SKM-1 (cell line): ENCODE data around the gene CLEC4M.
"Not testable (repeated sequence)": the region's sequence is repeated elsewhere in the genome, so short reads cannot be mapped to it uniquely, and the experiment has no call there.

Experiments
- DNase-seq: peaks from one replicate; lab custom pipeline; 2025; ENCODE audit not compliant: unreplicated experiment; lab: John Stamatoyannopoulos, UW

CLEC4M gene

GRCh38 chr19:7739801-7740681 lies 23.0 kb upstream of the CLEC4M start:
- DNase-seq: no peak

DNA sequence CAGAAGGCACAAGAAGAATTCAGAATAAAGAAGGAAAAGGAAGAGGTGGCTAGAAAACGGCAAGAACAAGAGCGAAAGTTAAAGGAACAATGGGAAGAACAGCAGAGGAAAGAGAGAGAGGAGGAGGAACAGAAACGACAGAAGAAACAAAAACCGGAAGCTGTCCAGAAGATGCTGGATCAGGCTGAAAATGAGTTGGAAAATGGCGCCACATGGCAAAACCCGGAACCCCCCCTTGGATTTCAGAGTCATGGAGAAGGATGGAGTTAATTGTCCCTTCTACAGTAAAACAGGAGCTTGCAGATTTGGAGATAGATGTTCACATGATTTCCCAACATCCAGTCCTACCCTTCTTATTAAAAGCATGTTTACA lies 22.4 kb upstream of the CLEC4M start:
- DNase-seq: no peak

DNA sequence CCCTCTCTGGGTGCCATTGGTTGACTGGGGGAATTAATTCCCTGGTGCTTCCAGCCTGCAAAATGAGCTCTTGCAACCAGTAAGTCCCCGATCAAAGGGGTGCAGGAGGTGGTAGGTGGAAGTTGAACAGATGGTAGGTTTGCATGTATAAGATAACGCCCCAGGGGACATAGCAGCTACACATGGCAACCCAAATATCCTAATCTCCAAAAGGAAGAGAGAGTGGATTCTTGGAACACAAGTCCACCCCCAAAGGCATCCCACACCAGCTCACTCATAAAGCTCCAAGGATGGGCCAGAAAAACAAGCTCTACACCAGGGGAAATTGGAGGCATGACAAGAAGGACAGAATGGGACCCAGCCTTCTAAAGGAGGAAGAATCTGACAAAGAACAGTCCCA lies 20.5 kb upstream of the CLEC4M start:
- DNase-seq: no peak

DNA sequence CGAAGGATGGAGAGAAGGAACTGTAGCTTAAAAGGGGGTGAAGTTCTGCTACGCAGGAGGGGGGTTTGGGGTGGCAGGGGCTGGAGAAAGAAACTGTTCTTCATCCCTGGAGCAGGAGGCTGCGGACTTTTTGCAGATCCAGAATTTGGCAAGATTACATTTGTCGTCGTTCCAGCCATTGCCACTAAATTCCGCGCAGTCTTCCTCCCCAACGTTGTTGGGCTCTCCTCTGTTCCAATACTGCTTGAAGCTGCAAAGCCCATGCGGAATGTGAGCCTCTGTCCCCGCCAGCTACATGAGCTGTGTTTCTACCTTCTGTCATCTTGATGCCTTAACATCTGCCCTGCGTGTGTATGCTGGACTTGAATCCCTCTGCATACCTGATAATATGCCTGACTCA lies 20.1 kb upstream of the CLEC4M start:
- no peak for DNase-seq

DNA sequence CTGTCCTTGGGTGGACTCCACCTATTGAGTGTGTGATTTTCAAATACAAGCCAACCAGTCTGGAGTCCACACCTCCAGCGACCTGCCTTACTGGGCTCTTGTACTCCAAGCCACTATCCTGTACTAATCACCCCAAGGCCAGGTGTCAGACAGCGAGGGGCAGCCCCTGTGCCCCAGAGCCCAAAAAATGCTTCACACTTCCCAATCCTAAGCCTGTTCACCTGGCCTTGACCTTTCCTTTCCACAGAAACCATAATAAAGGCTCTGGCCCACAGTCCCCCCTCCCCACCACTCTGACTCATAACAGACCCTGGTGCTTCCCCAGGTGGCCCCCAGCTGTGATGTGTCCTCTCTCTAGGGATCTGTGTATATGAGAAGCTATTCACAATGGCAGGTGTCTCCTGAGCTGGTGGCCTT lies 19.6 kb upstream of the CLEC4M start:
- no peak for DNase-seq

- no peak for DNase-seq
These were observed 18.8 kb upstream of the CLEC4M start for GRCh38 chr19:7744199-7744786.

- DNase-seq: no peak
These were observed 18.0 kb upstream of the CLEC4M start for GRCh38 chr19:7744871-7745650.

DNA sequence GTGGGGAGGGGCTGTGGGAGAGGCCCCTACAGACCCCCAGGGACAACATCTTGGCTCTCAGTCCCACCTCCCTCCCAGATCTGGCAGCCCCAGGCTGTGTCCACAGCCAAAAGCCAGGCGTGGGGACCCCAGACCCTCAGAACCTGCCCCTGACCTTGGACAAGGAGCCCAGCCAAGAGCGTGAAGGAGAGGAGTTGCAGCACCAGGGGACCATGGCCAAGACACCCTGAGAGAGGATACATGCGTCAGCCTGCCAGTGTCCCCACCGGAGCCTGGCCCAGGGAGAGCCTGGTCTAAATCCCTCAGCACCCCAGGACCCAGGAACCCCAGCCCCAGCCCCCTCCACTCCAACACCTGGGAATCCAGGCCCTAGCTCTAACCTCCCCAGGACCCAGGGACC lies 16.7 kb upstream of the CLEC4M start:
- not testable (repeated sequence) for DNase-seq

DNA sequence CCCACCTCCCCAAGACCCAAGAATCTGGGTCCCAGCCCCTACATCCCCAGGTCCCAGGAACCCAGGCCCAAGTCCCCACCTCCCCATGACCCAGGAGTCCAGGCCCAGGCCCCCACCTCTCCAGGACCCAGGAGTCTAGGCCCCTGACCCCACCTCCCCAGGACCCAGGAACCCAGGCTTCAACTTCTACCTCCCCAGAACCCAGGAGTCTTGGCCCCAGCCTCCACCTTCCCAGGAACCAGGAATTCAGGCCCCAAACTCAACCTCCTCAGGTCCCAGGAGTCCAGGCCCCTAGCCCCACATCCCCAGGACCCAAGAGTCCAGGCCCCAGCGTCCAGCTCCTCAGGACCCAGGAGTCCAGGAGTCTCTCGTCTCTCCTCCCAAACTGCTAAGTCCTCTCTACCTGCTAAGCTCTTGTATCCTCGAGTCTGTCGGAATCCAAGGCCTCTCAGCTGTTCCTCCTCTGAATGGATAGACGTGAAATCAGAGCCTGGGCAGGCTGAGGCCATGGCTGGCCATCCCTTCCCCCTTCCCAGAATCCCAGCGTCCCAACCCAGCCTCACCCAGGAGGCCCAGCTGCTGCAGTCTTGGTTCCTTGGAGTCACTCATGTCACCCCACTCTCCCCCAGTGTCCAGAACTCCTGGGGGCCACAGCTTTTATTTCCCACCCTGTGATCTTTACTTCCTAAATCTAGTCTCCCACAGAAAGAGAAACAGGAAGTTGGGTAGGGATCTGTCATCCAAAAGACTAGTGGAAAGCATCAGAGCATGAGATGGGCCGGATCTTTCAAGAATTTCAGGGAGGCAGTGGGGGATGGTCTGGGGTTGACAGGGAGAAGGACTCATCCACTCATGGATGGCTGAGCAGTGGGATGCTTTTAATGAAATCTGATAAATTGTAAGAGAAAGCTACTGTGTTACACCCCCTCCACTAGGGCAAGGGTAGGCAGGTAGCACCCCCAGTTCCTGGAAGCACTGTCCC lies 15.8 kb upstream of the CLEC4M start, which contains the start of gene CD209:
CD209 (minus strand) TSS at position 632 of the 982 bp plus-strand sequence; CDS start at position 609, 23 bp downstream.
- no peak for DNase-seq

- DNase-seq: no peak
These were observed 14.9 kb upstream of the CLEC4M start for GRCh38 chr19:7748171-7748570.

- no peak for DNase-seq
These were observed 14.3 kb upstream of the CLEC4M start for GRCh38 chr19:7748756-7749155.

GRCh38 chr19:7751157-7751783 lies 11.8 kb upstream of the CLEC4M start:
- DNase-seq: no peak

- DNase-seq: no peak
These were observed 6.8 kb upstream of the CLEC4M start for GRCh38 chr19:7756258-7756657.

GRCh38 chr19:7757358-7757757 lies 5.7 kb upstream of the CLEC4M start:
- no peak for DNase-seq

- DNase-seq: no peak
These were observed 3.9 kb upstream of the CLEC4M start for GRCh38 chr19:7759156-7759555.

- no peak for DNase-seq
These were observed 653 bp downstream of the CLEC4M start for GRCh38 chr19:7763696-7764095.

GRCh38 chr19:7764157-7764556 lies 1.1 kb downstream of the CLEC4M start:
- DNase-seq: not testable (repeated sequence)

DNA sequence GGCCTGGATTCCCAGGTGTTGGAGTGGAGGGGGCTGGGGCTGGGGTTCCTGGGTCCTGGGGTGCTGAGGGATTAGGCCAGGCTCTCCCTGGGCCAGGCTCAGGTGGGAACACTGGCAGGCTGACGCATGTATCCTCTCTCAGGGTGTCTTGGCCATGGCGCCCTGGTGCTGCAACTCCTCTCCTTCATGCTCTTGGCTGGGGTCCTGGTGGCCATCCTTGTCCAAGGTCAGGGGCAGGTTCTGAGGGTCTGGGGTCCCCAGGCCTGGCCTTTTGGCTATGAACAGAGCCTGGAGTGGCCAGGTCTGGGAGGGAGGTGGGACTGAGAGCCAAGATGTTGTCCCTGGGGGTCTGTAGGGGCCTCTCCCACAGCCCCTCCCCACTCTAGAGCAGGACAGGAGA lies 2.0 kb downstream of the CLEC4M start:
- not testable (repeated sequence) for DNase-seq

GRCh38 chr19:7766535-7766934 lies 3.5 kb downstream of the CLEC4M start:
- DNase-seq: no peak

- no peak for DNase-seq
These were observed 4.4 kb downstream of the CLEC4M start for GRCh38 chr19:7767487-7767886.
